HG03378 (cell line): ENCODE results near the gene TOMM40.
"Not testable (repeated sequence)": the region's sequence is repeated elsewhere in the genome, so short reads cannot be mapped to it uniquely, and the experiment has no call there.

Source experiments
- ATAC-seq: cut with Tn5 transposase; IDR thresholded peaks from one replicate; pipeline ENCODE4 v1.9.1; 2021; ENCODE audit warnings: mild to moderate bottlenecking, moderate library complexity; ENCODE audit not compliant: unreplicated experiment

Gene TOMM40

GRCh38 chr19:44891016-44891882 is at the start of gene TOMM40:
TOMM40 (plus strand) TSS chr19:44891254; CDS start chr19:44891416, 162 bp downstream.
- ATAC-seq = no peak

GRCh38 chr19:44845286-44845611 is 45.8 kb upstream of the TOMM40 start:
- no peak for ATAC-seq

- no peak for ATAC-seq
Observed at GRCh38 chr19:44845612-44846454, 45.2 kb upstream of the TOMM40 start, which contains the start of gene NECTIN2. NECTIN2 (plus strand) TSS chr19:44846297; CDS start chr19:44846526, 229 bp downstream.

GRCh38 chr19:44846455-44847143 is 44.5 kb upstream of the TOMM40 start:
- ATAC-seq = no peak

GRCh38 chr19:44847144-44848035 is 43.7 kb upstream of the TOMM40 start:
- no peak for ATAC-seq

GRCh38 chr19:44848036-44848811 is 42.8 kb upstream of the TOMM40 start:
- no peak for ATAC-seq

- no peak for ATAC-seq
Observed at GRCh38 chr19:44848812-44849447, 42.1 kb upstream of the TOMM40 start.

- ATAC-seq = no peak
Observed at GRCh38 chr19:44850641-44851109, 40.4 kb upstream of the TOMM40 start.

- ATAC-seq = no peak
Observed at GRCh38 chr19:44851427-44851826, 39.6 kb upstream of the TOMM40 start.

GRCh38 chr19:44855606-44856005 is 35.4 kb upstream of the TOMM40 start:
- ATAC-seq = no peak

GRCh38 chr19:44856421-44857083 is 34.5 kb upstream of the TOMM40 start:
- ATAC-seq = no peak

- no peak for ATAC-seq
Observed at GRCh38 chr19:44857837-44858236, 33.2 kb upstream of the TOMM40 start.

GRCh38 chr19:44861576-44861975 is 29.5 kb upstream of the TOMM40 start:
- ATAC-seq = not testable (repeated sequence)

- no peak for ATAC-seq
Observed at GRCh38 chr19:44863990-44864389, 27.1 kb upstream of the TOMM40 start.

- no peak for ATAC-seq
Observed at GRCh38 chr19:44865196-44865767, 25.8 kb upstream of the TOMM40 start.

GRCh38 chr19:44866664-44867063 is 24.4 kb upstream of the TOMM40 start:
- ATAC-seq = no peak

GRCh38 chr19:44867578-44867977 is 23.5 kb upstream of the TOMM40 start:
- no peak for ATAC-seq
